GM12878 (cell line): ENCODE data around the gene GPC2. TPM values are rescaled to one million over a fixed set of nuclear protein-coding genes. Genes with fewer than 3 reads are reported as not detected.

Experiments
- CBX5 ChIP-seq: sonication (generic); IDR thresholded peaks from 2 replicates; pipeline ENCODE4 v1.6.1; 2016; ENCODE audit warnings: low read depth, moderate library complexity, mild to moderate bottlenecking, inconsistent platforms
- CREM ChIP-seq: IDR thresholded peaks from 2 replicates; pipeline ENCODE4 v1.6.1; 2014; ENCODE audit warnings: antibody characterized with exemption, low read depth
- FOXM1 ChIP-seq: IDR thresholded peaks from 2 replicates; pipeline ENCODE4 v1.6.1; 2012; ENCODE audit warnings: low read depth, mild to moderate bottlenecking, inconsistent platforms, low read length, moderate library complexity
- HDAC2 ChIP-seq: fragments of 200-600 bp; sonication (generic); IDR thresholded peaks from 2 replicates; pipeline ENCODE4 v1.6.1; 2017
- IKZF2 ChIP-seq, 2 experiments: fragments of 450-650 bp; IDR thresholded peaks; 2 replicates each; pipeline ENCODE4 v1.6.1; 2017; ENCODE audit warnings: mild to moderate bottlenecking in 2 of 2, moderate library complexity in 2 of 2
- MEF2B ChIP-seq: fragments of 450-650 bp; IDR thresholded peaks from 2 replicates; pipeline ENCODE4 v1.6.1; 2018; ENCODE audit warnings: mild to moderate bottlenecking, moderate library complexity; ENCODE audit not compliant: partially characterized antibody, poor library complexity, severe bottlenecking
- TARDBP ChIP-seq: IDR thresholded peaks from 2 replicates; pipeline ENCODE4 v1.6.1; 2016; ENCODE audit warnings: borderline replicate concordance
- ZZZ3 ChIP-seq: IDR thresholded peaks from 2 replicates; pipeline ENCODE4 v1.6.1; 2011; ENCODE audit warnings: low read depth; ENCODE audit not compliant: control insufficient read depth, insufficient read length
- polyA plus RNA-seq, 11 experiments: library from polyadenylated mRNA; depleted of rRNA in 4 of 11; unstranded in 6 of 11; stranded (reverse) in 5 of 11; fragments of >200 nt; fragmentation: Nextera tagmentation in 4 of 11; fragmentation: Illumina TruSeq in 1 of 11; extraction: Ambion mirVana in 4 of 11; extraction: Trizol in 1 of 11; gene quantifications; 1 replicate in 1 of 11; 2 replicates in 10 of 11; pipeline versions ENCODE4 v1.2.1 to v1.2.3, GENCODE V29; 2011 to 2016; ENCODE audit warnings: inconsistent platforms in 2 of 11, missing spikeins in 2 of 11, low read depth in 1 of 11
- total RNA-seq, 4 experiments: library from RNA; depleted of rRNA in 3 of 4; stranded (reverse); fragments of >200 nt in 3 of 4; fragmentation: Illumina TruSeq in 1 of 4; extraction: Trizol in 1 of 4; gene quantifications; 2 replicates each; pipeline versions ENCODE4 v1.2.1 to v1.2.3, GENCODE V29; 2013 to 2021
- TF ChIP-seq, protein P1 (sequence below): fragments of 450-650 bp; IDR thresholded peaks from 2 replicates; pipeline ENCODE4 v1.6.1; 2017; ENCODE audit warnings: mild to moderate bottlenecking, moderate library complexity
- TF ChIP-seq, protein P2 (sequence below): fragments of 450-650 bp; conservative IDR thresholded peaks from 2 replicates; pipeline ENCODE4 v1.6.1; 2017; ENCODE audit warnings: mild to moderate bottlenecking, moderate library complexity
- TF ChIP-seq, protein P3 (sequence below), 3 experiments: IDR thresholded peaks in 2 of 3; conservative IDR thresholded peaks in 1 of 3; 2 replicates each; pipeline ENCODE4 v1.5.1; 2011; ENCODE audit warnings: low read depth in 3 of 3, low read length in 3 of 3, mild to moderate bottlenecking in 3 of 3, control low read depth in 2 of 3, moderate library complexity in 2 of 3, inconsistent platforms in 1 of 3, mixed read lengths in 1 of 3; ENCODE audit not compliant: control insufficient read depth in 2 of 3, insufficient read depth in 1 of 3; ENCODE audit errors: extremely low read depth in 1 of 3
- TF ChIP-seq, protein P4 (sequence below): fragments of 450-650 bp; IDR thresholded peaks from 2 replicates; pipeline ENCODE4 v1.6.1; 2017; ENCODE audit warnings: mild to moderate bottlenecking
- TF ChIP-seq, protein P5 (sequence below): fragments of 450-650 bp; IDR thresholded peaks from 2 replicates; pipeline ENCODE4 v1.6.1; 2018; ENCODE audit warnings: borderline replicate concordance, mild to moderate bottlenecking; ENCODE audit not compliant: partially characterized antibody
- TF ChIP-seq, protein P6 (sequence below): fragments of 450-650 bp; IDR thresholded peaks from 2 replicates; pipeline ENCODE4 v1.6.1; 2017; ENCODE audit warnings: low read depth, mild to moderate bottlenecking, moderate library complexity

The GPC2 gene
- total and polyA plus RNA-seq, 10 of the 15 experiments (the other 5 are each of a cell fraction or from before 2014, with no cell fraction given): 0.19 to 6.3 (median 0.77) TPM

DNA sequence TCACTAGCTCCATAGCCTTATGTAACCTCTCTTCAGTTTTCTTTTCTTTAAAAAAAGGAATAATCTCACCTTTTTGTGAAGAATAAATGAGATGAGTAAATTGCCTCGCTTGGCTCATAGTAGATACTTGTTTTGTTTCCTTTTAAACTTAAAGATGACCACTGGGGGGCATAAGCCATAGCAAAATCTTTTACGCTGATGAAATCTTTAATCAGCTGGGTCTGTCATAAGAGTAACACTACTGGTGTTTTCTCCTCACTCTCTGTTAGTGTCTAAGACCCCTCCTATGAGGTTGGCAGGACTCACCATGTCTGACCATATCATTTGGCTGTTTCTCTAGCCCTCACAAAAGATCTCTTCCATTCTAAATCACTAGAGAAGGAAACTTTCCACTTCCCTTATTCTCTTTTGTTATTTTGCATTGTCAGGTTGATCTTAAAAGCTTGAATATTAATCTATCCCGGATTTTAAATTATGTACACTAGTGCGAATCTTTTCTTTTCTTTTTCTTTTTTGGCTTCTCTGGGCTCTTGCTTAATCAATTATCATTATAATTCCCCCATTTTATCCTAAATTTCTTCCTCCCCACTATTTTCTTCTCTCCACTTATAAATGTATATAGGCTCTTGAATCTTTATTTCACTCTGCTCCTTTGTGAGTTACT is 13.0 kb upstream of the GPC2 start (continued):
- TF ChIP-seq, protein P1, sequence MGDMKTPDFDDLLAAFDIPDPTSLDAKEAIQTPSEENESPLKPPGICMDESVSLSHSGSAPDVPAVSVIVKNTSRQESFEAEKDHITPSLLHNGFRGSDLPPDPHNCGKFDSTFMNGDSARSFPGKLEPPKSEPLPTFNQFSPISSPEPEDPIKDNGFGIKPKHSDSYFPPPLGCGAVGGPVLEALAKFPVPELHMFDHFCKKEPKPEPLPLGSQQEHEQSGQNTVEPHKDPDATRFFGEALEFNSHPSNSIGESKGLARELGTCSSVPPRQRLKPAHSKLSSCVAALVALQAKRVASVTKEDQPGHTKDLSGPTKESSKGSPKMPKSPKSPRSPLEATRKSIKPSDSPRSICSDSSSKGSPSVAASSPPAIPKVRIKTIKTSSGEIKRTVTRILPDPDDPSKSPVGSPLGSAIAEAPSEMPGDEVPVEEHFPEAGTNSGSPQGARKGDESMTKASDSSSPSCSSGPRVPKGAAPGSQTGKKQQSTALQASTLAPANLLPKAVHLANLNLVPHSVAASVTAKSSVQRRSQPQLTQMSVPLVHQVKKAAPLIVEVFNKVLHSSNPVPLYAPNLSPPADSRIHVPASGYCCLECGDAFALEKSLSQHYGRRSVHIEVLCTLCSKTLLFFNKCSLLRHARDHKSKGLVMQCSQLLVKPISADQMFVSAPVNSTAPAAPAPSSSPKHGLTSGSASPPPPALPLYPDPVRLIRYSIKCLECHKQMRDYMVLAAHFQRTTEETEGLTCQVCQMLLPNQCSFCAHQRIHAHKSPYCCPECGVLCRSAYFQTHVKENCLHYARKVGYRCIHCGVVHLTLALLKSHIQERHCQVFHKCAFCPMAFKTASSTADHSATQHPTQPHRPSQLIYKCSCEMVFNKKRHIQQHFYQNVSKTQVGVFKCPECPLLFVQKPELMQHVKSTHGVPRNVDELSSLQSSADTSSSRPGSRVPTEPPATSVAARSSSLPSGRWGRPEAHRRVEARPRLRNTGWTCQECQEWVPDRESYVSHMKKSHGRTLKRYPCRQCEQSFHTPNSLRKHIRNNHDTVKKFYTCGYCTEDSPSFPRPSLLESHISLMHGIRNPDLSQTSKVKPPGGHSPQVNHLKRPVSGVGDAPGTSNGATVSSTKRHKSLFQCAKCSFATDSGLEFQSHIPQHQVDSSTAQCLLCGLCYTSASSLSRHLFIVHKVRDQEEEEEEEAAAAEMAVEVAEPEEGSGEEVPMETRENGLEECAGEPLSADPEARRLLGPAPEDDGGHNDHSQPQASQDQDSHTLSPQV: no peak
- TF ChIP-seq FOXM1 (no peak), CBX5 (no peak), TARDBP (no peak), ZZZ3 (no peak), IKZF2 (IDR thresholded peaks at IDR 0.05) (no peak), CREM (no peak), HDAC2 (no peak), MEF2B (no peak)
- TF ChIP-seq, protein P2, sequence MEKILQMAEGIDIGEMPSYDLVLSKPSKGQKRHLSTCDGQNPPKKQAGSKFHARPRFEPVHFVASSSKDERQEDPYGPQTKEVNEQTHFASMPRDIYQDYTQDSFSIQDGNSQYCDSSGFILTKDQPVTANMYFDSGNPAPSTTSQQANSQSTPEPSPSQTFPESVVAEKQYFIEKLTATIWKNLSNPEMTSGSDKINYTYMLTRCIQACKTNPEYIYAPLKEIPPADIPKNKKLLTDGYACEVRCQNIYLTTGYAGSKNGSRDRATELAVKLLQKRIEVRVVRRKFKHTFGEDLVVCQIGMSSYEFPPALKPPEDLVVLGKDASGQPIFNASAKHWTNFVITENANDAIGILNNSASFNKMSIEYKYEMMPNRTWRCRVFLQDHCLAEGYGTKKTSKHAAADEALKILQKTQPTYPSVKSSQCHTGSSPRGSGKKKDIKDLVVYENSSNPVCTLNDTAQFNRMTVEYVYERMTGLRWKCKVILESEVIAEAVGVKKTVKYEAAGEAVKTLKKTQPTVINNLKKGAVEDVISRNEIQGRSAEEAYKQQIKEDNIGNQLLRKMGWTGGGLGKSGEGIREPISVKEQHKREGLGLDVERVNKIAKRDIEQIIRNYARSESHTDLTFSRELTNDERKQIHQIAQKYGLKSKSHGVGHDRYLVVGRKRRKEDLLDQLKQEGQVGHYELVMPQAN: no peak
- TF ChIP-seq, protein P3, sequence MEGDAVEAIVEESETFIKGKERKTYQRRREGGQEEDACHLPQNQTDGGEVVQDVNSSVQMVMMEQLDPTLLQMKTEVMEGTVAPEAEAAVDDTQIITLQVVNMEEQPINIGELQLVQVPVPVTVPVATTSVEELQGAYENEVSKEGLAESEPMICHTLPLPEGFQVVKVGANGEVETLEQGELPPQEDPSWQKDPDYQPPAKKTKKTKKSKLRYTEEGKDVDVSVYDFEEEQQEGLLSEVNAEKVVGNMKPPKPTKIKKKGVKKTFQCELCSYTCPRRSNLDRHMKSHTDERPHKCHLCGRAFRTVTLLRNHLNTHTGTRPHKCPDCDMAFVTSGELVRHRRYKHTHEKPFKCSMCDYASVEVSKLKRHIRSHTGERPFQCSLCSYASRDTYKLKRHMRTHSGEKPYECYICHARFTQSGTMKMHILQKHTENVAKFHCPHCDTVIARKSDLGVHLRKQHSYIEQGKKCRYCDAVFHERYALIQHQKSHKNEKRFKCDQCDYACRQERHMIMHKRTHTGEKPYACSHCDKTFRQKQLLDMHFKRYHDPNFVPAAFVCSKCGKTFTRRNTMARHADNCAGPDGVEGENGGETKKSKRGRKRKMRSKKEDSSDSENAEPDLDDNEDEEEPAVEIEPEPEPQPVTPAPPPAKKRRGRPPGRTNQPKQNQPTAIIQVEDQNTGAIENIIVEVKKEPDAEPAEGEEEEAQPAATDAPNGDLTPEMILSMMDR (IDR thresholded peaks at IDR 0.05 in 2 of 3, conservative IDR thresholded peaks at IDR 0.05 in 1 of 3; ENCODE audit: control insufficient read depth in 2 of 3, extremely low read depth in 1 of 3, insufficient read depth in 1 of 3, low read depth in 3 of 3, low read length in 3 of 3): peak; percentile 42 to 55 (median 44); a peak in 5 of 6 replicates
- TF ChIP-seq, protein P4, sequence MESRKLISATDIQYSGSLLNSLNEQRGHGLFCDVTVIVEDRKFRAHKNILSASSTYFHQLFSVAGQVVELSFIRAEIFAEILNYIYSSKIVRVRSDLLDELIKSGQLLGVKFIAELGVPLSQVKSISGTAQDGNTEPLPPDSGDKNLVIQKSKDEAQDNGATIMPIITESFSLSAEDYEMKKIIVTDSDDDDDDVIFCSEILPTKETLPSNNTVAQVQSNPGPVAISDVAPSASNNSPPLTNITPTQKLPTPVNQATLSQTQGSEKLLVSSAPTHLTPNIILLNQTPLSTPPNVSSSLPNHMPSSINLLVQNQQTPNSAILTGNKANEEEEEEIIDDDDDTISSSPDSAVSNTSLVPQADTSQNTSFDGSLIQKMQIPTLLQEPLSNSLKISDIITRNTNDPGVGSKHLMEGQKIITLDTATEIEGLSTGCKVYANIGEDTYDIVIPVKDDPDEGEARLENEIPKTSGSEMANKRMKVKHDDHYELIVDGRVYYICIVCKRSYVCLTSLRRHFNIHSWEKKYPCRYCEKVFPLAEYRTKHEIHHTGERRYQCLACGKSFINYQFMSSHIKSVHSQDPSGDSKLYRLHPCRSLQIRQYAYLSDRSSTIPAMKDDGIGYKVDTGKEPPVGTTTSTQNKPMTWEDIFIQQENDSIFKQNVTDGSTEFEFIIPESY: no peak
- TF ChIP-seq, protein P5, sequence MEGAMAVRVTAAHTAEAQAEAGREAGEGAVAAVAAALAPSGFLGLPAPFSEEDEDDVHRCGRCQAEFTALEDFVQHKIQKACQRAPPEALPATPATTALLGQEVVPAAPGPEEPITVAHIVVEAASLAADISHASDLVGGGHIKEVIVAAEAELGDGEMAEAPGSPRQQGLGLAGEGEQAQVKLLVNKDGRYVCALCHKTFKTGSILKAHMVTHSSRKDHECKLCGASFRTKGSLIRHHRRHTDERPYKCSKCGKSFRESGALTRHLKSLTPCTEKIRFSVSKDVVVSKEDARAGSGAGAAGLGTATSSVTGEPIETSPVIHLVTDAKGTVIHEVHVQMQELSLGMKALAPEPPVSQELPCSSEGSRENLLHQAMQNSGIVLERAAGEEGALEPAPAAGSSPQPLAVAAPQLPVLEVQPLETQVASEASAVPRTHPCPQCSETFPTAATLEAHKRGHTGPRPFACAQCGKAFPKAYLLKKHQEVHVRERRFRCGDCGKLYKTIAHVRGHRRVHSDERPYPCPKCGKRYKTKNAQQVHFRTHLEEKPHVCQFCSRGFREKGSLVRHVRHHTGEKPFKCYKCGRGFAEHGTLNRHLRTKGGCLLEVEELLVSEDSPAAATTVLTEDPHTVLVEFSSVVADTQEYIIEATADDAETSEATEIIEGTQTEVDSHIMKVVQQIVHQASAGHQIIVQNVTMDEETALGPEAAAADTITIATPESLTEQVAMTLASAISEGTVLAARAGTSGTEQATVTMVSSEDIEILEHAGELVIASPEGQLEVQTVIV: no peak
- TF ChIP-seq, protein P6, sequence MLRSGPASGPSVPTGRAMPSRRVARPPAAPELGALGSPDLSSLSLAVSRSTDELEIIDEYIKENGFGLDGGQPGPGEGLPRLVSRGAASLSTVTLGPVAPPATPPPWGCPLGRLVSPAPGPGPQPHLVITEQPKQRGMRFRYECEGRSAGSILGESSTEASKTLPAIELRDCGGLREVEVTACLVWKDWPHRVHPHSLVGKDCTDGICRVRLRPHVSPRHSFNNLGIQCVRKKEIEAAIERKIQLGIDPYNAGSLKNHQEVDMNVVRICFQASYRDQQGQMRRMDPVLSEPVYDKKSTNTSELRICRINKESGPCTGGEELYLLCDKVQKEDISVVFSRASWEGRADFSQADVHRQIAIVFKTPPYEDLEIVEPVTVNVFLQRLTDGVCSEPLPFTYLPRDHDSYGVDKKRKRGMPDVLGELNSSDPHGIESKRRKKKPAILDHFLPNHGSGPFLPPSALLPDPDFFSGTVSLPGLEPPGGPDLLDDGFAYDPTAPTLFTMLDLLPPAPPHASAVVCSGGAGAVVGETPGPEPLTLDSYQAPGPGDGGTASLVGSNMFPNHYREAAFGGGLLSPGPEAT: 0 out of 2 replicates have a peak, but pooled peaks have one; percentile 15
